OCI-LY7 (cell line): Measurements from ENCODE around the gene IRS1. TPM values are rescaled to one million over a fixed set of nuclear protein-coding genes. Genes with fewer than 3 reads are reported as not detected.

ENCODE experiments used
- BruUV-seq: library from RNA; stranded (reverse); fragments of 400-500 nt; replicated peaks from 2 replicates; lab custom pipeline; 2021; lab: Mats Ljungman, UMichigan
- CTCF ChIA-PET: fragments of 300-600 bp; sonication (Branson Sonifier 250); formaldehyde crosslinking; loops from one replicate; lab custom pipeline; 2022; ENCODE audit warnings: antibody characterized with exemption; ENCODE audit not compliant: unreplicated experiment; lab: Charles Lee
- POLR2A ChIA-PET: fragments of 300-600 bp; sonication (Branson Sonifier 250); formaldehyde crosslinking; loops from one replicate; lab custom pipeline; 2022; ENCODE audit warnings: antibody characterized with exemption; lab: Charles Lee
- DNase-seq: peaks from one replicate; pipeline ENCODE4 v3.0.0-alpha.2; 2015; ENCODE audit warnings: low spot score
- H2AFZ ChIP-seq: fragments of 200-600 bp; sonication (generic), shearing (Covaris generic); 2 replicates; pipeline ENCODE4 v1.6.1; 2014; ENCODE audit warnings: mild to moderate bottlenecking, antibody characterized with exemption, low read length, moderate library complexity
- H3K27ac ChIP-seq: fragments of 200-600 bp; sonication (generic); 2 replicates; pipeline ENCODE4 v1.5.1; 2014; ENCODE audit warnings: mixed run types, low read depth, mild to moderate bottlenecking, moderate library complexity, low read length, inconsistent platforms; ENCODE audit not compliant: poor library complexity, severe bottlenecking
- H3K36me3 ChIP-seq: fragments of 200-600 bp; sonication (generic); 2 replicates; pipeline ENCODE4 v1.6.1; 2014; ENCODE audit warnings: mild to moderate bottlenecking, antibody characterized with exemption, low read length, moderate library complexity, mixed read lengths; ENCODE audit not compliant: insufficient read depth
- H3K4me1 ChIP-seq: fragments of 200-600 bp; sonication (generic); 2 replicates; pipeline ENCODE4 v1.5.1; 2014; ENCODE audit warnings: mild to moderate bottlenecking, low read length; ENCODE audit not compliant: insufficient read depth, poor library complexity, severe bottlenecking
- H3K4me2 ChIP-seq: fragments of 200-600 bp; sonication (generic); 2 replicates; pipeline ENCODE4 v1.6.1; 2014; ENCODE audit warnings: mild to moderate bottlenecking, low read length
- H3K4me3 ChIP-seq: fragments of 200-600 bp; sonication (generic); 2 replicates; pipeline ENCODE4 v1.5.1; 2014; ENCODE audit warnings: mild to moderate bottlenecking, low read depth, low read length; ENCODE audit not compliant: poor library complexity, severe bottlenecking
- H3K79me2 ChIP-seq: fragments of 200-600 bp; sonication (generic); 2 replicates; pipeline ENCODE4 v1.6.1; 2016; ENCODE audit warnings: low read depth, mild to moderate bottlenecking, low read length, moderate library complexity, mixed read lengths; ENCODE audit not compliant: insufficient read depth
- H3K9me2 ChIP-seq: fragments of 200-600 bp; sonication (generic); 2 replicates; pipeline ENCODE4 v1.6.1; 2016; ENCODE audit warnings: mild to moderate bottlenecking, low read length, mixed read lengths; ENCODE audit not compliant: insufficient read depth
- H3K9me3 ChIP-seq: fragments of 200-600 bp; sonication (generic); 2 replicates; pipeline ENCODE4 v1.6.1; 2014; ENCODE audit warnings: mild to moderate bottlenecking, mixed run types, low read length, mixed read lengths
- H4K20me1 ChIP-seq: fragments of 200-600 bp; sonication (generic); 2 replicates; pipeline ENCODE4 v1.6.1; 2014; ENCODE audit warnings: mild to moderate bottlenecking, antibody characterized with exemption, low read length, moderate library complexity, mixed read lengths; ENCODE audit not compliant: insufficient read depth
- EZH2phosphoT487 ChIP-seq: fragments of 200-600 bp; sonication (generic); IDR thresholded peaks from 2 replicates; pipeline ENCODE4 v1.6.1; 2018; ENCODE audit warnings: low read depth, borderline replicate concordance, mild to moderate bottlenecking, mixed run types, antibody characterized with exemption, low read length, moderate library complexity, mixed read lengths
- intact Hi-C: fragments of 100-400 bp; cut with micrococcal nuclease; formaldehyde crosslinking; loops from one replicate; pipeline ENCODE4 v1.10.0; 2022; ENCODE audit not compliant: unreplicated experiment
- total RNA-seq, 2 experiments: library from RNA; depleted of rRNA in 1 of 2; stranded (reverse); fragments of >200 nt in 1 of 2; shearing (Covaris generic) in 1 of 2; gene quantifications; 2 replicates each; pipeline ENCODE4 v1.2.3, GENCODE V29; 2014 to 2022
- TF ChIP-seq, protein P1 (sequence below): fragments of 200-600 bp; sonication (generic); conservative IDR thresholded peaks from 2 replicates; pipeline ENCODE4 v1.5.1; 2014; ENCODE audit warnings: mild to moderate bottlenecking, antibody characterized with exemption, low read length, moderate library complexity, mixed read lengths

The IRS1 gene
- total RNA-seq, 2 experiments from 2014 or later, result 18.1 to 23.5 TPM

DNA sequence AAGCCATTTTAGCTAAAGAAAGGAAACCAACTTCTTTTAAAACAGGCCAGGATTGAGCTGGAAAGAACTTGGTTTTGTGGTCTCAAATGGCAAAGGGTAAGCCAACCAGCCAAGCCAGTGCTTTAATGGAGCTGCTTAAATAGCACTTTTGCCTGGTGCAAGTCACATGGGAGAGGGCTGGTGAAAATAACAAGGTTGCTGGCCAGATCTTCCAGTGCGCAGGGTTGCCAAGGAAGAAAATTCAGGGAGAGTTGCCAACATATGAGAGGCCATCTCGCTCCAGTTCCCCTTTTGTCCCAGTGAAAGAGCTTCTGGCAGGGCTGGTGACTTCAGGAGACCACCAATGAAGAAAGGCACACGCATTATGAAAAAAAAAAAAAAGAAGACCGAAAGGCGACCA is 57.3 kb downstream of the IRS1 start:
- H3K4me3 ChIP-seq, result no peak overlapping the region
- ChIA-PET POLR2A (interaction anchor here (0.5 to 1.4 kb wide), 5 partner anchors 13 to 289 kb away, joined by 3 to 6 read pairs (median 3); no protein-coding TSS in a partner anchor), CTCF (no interaction called here)
- no peak overlapping the region for H3K4me2 ChIP-seq
- H3K79me2 ChIP-seq, result no peaks in the 10 kb centered on the region
- H3K9me3 ChIP-seq, result no peaks in the 10 kb centered on the region
- H3K9me2 ChIP-seq, result no peaks in the 10 kb centered on the region
- no peak for TF ChIP-seq EZH2phosphoT487
- TF ChIP-seq, protein P1, sequence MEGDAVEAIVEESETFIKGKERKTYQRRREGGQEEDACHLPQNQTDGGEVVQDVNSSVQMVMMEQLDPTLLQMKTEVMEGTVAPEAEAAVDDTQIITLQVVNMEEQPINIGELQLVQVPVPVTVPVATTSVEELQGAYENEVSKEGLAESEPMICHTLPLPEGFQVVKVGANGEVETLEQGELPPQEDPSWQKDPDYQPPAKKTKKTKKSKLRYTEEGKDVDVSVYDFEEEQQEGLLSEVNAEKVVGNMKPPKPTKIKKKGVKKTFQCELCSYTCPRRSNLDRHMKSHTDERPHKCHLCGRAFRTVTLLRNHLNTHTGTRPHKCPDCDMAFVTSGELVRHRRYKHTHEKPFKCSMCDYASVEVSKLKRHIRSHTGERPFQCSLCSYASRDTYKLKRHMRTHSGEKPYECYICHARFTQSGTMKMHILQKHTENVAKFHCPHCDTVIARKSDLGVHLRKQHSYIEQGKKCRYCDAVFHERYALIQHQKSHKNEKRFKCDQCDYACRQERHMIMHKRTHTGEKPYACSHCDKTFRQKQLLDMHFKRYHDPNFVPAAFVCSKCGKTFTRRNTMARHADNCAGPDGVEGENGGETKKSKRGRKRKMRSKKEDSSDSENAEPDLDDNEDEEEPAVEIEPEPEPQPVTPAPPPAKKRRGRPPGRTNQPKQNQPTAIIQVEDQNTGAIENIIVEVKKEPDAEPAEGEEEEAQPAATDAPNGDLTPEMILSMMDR, result no peak
- peaks cover 11% of the 10 kb centered on the region for H3K36me3 ChIP-seq
- no peak overlapping the region for H2AFZ ChIP-seq
- intact Hi-C loops, result no loop called here
- DNase-seq, result no peak
- no peaks in the 10 kb centered on the region for H3K4me1 ChIP-seq
- no TSS peak for BruUV-seq
- no peaks in the 10 kb centered on the region for H4K20me1 ChIP-seq
- no peak overlapping the region for H3K27ac ChIP-seq

DNA sequence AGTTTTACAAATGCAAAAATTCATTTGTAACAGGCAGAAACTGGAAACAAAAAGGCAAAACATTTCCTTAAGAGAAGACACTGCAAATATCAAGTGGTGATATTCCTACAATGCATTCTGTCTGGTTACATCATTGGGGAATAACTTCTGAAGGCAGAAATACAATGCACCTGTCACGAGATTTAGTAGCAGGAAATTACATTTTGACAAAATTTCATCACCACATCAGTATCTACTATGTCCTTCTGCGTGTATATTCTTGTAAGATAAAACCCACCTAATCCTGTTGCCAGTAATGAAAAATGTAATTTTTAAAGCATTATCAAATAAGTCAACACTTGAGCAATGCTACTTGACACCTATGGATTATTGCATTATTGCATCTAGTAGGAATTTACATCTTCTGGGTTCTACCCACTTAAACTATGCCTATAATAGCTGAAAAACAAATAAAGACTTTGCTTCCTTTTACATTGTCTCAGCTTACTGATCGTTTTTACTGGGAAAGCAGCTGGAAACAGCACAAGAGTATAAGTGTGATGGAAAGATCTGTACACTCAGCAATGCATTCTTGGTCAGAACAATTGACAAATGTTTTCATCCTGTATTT is 59.5 kb downstream of the IRS1 start:
- no peak overlapping the region for H2AFZ ChIP-seq
- H3K9me2 ChIP-seq, result no peaks in the 10 kb centered on the region
- no peaks in the 10 kb centered on the region for H3K79me2 ChIP-seq
- H3K4me3 ChIP-seq, result no peak overlapping the region
- TF ChIP-seq, protein P1, result no peak
- intact Hi-C loops, result no loop called here
- H3K36me3 ChIP-seq, result peaks cover 20% of the 10 kb centered on the region
- ChIA-PET CTCF (no interaction called here), POLR2A (interaction anchor here (0.7 kb wide), 1 partner anchor 875 kb away, joined by 3 read pairs; no protein-coding TSS in a partner anchor)
- no peak overlapping the region for H3K4me2 ChIP-seq
- no TSS peak for BruUV-seq
- no peaks in the 10 kb centered on the region for H3K4me1 ChIP-seq
- no peaks in the 10 kb centered on the region for H3K9me3 ChIP-seq
- no peak overlapping the region for H3K27ac ChIP-seq
- H4K20me1 ChIP-seq, result no peaks in the 10 kb centered on the region
- no peak for DNase-seq

DNA sequence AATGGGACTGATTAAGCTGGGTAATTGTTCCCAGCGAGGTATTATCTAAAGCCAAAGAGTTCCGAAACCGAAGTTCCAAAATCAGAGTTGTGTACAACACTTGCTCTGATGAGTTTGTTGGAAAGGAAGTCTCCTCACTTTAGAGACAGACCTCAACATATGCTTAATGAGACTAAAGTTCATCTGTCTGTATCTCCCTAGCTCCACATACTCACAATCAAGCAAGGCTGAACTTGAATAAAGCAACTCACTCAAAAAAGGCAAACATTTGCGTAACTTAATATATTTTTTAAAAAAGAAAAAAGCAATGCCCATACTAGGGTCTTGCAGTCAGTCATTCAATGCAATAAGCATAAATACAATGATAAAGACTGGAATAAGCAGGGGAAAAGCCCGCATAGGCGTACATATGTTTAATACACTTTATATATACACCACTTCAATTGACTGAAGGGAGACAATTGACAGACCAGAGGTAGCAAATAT is 60.0 kb downstream of the IRS1 start:
- no peaks in the 10 kb centered on the region for H3K79me2 ChIP-seq
- no peak for DNase-seq
- H3K36me3 ChIP-seq, result peaks cover 20% of the 10 kb centered on the region
- TF ChIP-seq, protein P1, result no peak
- POLR2A ChIA-PET, result interaction anchor here (1.1 kb wide), 1 partner anchor 12 kb away, joined by 4 read pairs; no protein-coding TSS in a partner anchor
- H4K20me1 ChIP-seq, result no peaks in the 10 kb centered on the region
- H3K9me3 ChIP-seq, result no peaks in the 10 kb centered on the region
- H2AFZ ChIP-seq, result no peak overlapping the region
- H3K4me2 ChIP-seq, result no peak overlapping the region
- no peak overlapping the region for H3K4me3 ChIP-seq
- H3K4me1 ChIP-seq, result no peaks in the 10 kb centered on the region
- no peak overlapping the region for H3K27ac ChIP-seq
- intact Hi-C loops, result no loop called here
- BruUV-seq, result no TSS peak
- H3K9me2 ChIP-seq, result no peaks in the 10 kb centered on the region
- CTCF ChIA-PET, result no interaction called here
